Fibroblast of gingiva (primary cell): Measurements from ENCODE around the gene NT5C2.

Experiments
- DNase-seq: peaks from one replicate; pipeline ENCODE4 v3.0.0-alpha.2; 2011; ENCODE audit warnings: low read depth

Gene NT5C2

GRCh38 chr10:103123282-103124024, 69.6 kb downstream of the NT5C2 start:
- peak; percentile 26 for DNase-seq

- peak; percentile 86 for DNase-seq
These were observed 71.9 kb downstream of the NT5C2 start for GRCh38 chr10:103120977-103121735.

- DNase-seq = peak; percentile 18
These were observed 72.5 kb downstream of the NT5C2 start for GRCh38 chr10:103120546-103120945.

GRCh38 chr10:103117247-103117646, 75.8 kb downstream of the NT5C2 start:
- no peak for DNase-seq

GRCh38 chr10:103114876-103115275, 78.2 kb downstream of the NT5C2 start:
- DNase-seq = no peak

- DNase-seq = no peak
These were observed 80.9 kb downstream of the NT5C2 start for GRCh38 chr10:103111918-103112877.

GRCh38 chr10:103111031-103111917, 81.8 kb downstream of the NT5C2 start:
- DNase-seq = peak; percentile 72

- DNase-seq = no peak
These were observed 82.7 kb downstream of the NT5C2 start for GRCh38 chr10:103110407-103110806.

- no peak for DNase-seq
These were observed 83.3 kb downstream of the NT5C2 start for GRCh38 chr10:103109821-103110220.

- DNase-seq = no peak
These were observed 86.5 kb downstream of the NT5C2 start for GRCh38 chr10:103106539-103106938.

- no peak for DNase-seq
These were observed 87.6 kb downstream of the NT5C2 start for GRCh38 chr10:103105462-103105861.

GRCh38 chr10:103104721-103105120, 88.4 kb downstream of the NT5C2 start:
- no peak for DNase-seq

GRCh38 chr10:103103989-103104388, 89.1 kb downstream of the NT5C2 start:
- DNase-seq = no peak

GRCh38 chr10:103102195-103102594, 90.9 kb downstream of the NT5C2 start:
- DNase-seq = peak; percentile 35

- no peak for DNase-seq
These were observed 92.5 kb downstream of the NT5C2 start for GRCh38 chr10:103100620-103101019.

- no peak for DNase-seq
These were observed 94.8 kb downstream of the NT5C2 start for GRCh38 chr10:103098240-103098639.

GRCh38 chr10:103096130-103096529, 96.9 kb downstream of the NT5C2 start:
- DNase-seq = no peak

GRCh38 chr10:103095005-103095404, 98.1 kb downstream of the NT5C2 start:
- no peak for DNase-seq

- no peak for DNase-seq
These were observed 102.2 kb downstream of the NT5C2 start for GRCh38 chr10:103090911-103091310.

GRCh38 chr10:103089493-103089892, 103.6 kb downstream of the NT5C2 start:
- no peak for DNase-seq

- DNase-seq = no peak
These were observed 106.3 kb downstream of the NT5C2 start for GRCh38 chr10:103086799-103087198.
